Stomach smooth muscle (tissue), 2 donors: ENCODE data around the gene NR6A1.

Experiments
- H3K27ac ChIP-seq: one replicate; pipeline ENCODE4 v1.7.0; 2013; ENCODE audit warnings: mild to moderate bottlenecking, low read length, inconsistent platforms
- H3K27me3 ChIP-seq, 2 donors: one replicate each; pipeline ENCODE4 v1.7.0; 2013; ENCODE audit warnings: low read length in 2 of 2; ENCODE audit not compliant: insufficient read depth in 2 of 2, control insufficient read depth in 1 of 2
- H3K36me3 ChIP-seq, 2 donors: one replicate each; pipeline ENCODE4 v1.7.0; 2013; ENCODE audit warnings: low read length in 2 of 2; ENCODE audit not compliant: control insufficient read depth in 2 of 2, insufficient read depth in 2 of 2
- H3K4me1 ChIP-seq: one replicate; pipeline ENCODE4 v1.7.0; 2013; ENCODE audit warnings: low read length; ENCODE audit not compliant: control insufficient read depth, insufficient read depth
- H3K4me3 ChIP-seq, 2 donors: one replicate each; pipeline ENCODE4 v1.7.0; 2013; ENCODE audit warnings: low read length in 2 of 2
- H3K9ac ChIP-seq, 2 donors: one replicate each; pipeline ENCODE4 v1.7.0; 2013; ENCODE audit warnings: low read length in 2 of 2, mild to moderate bottlenecking in 1 of 2
- H3K9me3 ChIP-seq, 2 donors: one replicate each; pipeline ENCODE4 v1.7.0; 2013; ENCODE audit warnings: low read length in 2 of 2; ENCODE audit not compliant: control insufficient read depth in 2 of 2
- donor health status: healthy.
- donor health status: Pancreatic carcinoma.

Gene NR6A1

DNA sequence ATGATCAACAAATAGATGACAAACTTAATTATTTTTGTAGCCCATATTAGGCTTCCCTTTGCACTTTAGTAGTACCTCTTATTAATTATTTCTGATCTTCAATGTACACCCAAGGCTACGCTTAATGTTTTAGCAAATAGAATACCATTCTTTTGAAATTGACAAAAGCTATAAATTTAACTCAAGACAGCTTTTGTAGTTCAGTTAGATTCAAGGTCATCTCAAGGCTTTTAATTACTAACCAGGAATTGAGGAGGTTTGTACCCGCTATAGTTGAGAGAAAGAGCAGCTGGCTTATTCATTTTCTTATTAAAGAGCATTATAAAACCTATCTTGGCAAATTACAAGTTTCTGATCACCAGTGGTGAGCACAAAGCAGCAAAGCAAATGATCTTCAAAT lies 15.1 kb downstream of the NR6A1 start:
- Histone ChIP-seq H3K27ac (no peak overlapping the region), H3K36me3 (no peaks in the 10 kb centered on the region), H3K4me1 (no peaks in the 10 kb centered on the region), H3K27me3 (peaks cover 7 to 12% of the 10 kb centered on the region in 2 donors), H3K9ac (no peak overlapping the region), H3K9me3 (no peaks in the 10 kb centered on the region), H3K4me3 (no peak overlapping the region)

GRCh38 chr9:124755061-124755460 lies 16.1 kb downstream of the NR6A1 start:
- Histone ChIP-seq H3K9ac (no peak overlapping the region), H3K27me3 (peaks cover 7 to 12% of the 10 kb centered on the region in 2 donors), H3K4me3 (no peak overlapping the region), H3K36me3 (no peaks in the 10 kb centered on the region), H3K4me1 (no peaks in the 10 kb centered on the region), H3K9me3 (no peaks in the 10 kb centered on the region), H3K27ac (no peak overlapping the region)

GRCh38 chr9:124754289-124754688 lies 16.8 kb downstream of the NR6A1 start:
- Histone ChIP-seq H3K27ac (no peak overlapping the region), H3K4me3 (no peak overlapping the region), H3K9me3 (no peaks in the 10 kb centered on the region), H3K9ac (no peak overlapping the region), H3K27me3 (peaks cover 6 to 12% of the 10 kb centered on the region in 2 donors), H3K4me1 (no peaks in the 10 kb centered on the region), H3K36me3 (no peaks in the 10 kb centered on the region)

DNA sequence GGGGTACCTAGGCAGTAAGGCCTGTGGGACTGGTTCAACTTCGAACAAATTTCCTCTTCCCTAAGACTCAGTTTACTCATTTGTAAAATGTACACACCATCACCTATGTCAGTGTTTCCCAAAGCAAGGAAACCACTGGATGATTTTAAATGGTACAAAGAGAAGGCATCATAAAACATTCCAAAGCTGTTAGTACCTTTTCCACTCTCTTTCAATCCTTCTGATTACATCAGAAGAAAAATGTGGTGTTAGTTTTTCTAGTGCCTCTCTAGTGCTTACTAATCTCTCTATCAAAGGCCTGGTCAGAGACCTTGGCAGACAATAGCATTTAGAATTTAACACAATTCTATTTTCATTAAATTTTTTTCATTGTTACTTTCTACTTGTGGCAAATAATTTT lies 18.1 kb downstream of the NR6A1 start:
- Histone ChIP-seq H3K27ac (no peak overlapping the region), H3K27me3 (peaks cover 3 to 12% of the 10 kb centered on the region in 2 donors), H3K36me3 (no peaks in the 10 kb centered on the region), H3K4me3 (no peak overlapping the region), H3K9me3 (no peaks in the 10 kb centered on the region), H3K9ac (no peak overlapping the region), H3K4me1 (no peaks in the 10 kb centered on the region)

- Histone ChIP-seq H3K9me3 (no peaks in the 10 kb centered on the region), H3K9ac (no peak overlapping the region), H3K36me3 (no peaks in the 10 kb centered on the region), H3K27ac (no peak overlapping the region), H3K4me1 (no peaks in the 10 kb centered on the region), H3K4me3 (no peak overlapping the region), H3K27me3 (peaks cover 0 to 1% of the 10 kb centered on the region in 2 donors)
Measured at GRCh38 chr9:124749781-124750180, 21.3 kb downstream of the NR6A1 start.

GRCh38 chr9:124749284-124749683 lies 21.8 kb downstream of the NR6A1 start:
- no peaks in the 10 kb centered on the region for H3K4me1 ChIP-seq
- no peaks in the 10 kb centered on the region for H3K36me3 ChIP-seq
- H3K9ac ChIP-seq, result no peak overlapping the region

GRCh38 chr9:124747065-124747464 lies 24.0 kb downstream of the NR6A1 start:
- Histone ChIP-seq H3K27me3 (no peaks in the 10 kb centered on the region), H3K36me3 (no peaks in the 10 kb centered on the region), H3K9me3 (no peaks in the 10 kb centered on the region)

More at GRCh38 chr9:124749284-124749683, 21.8 kb downstream of the NR6A1 start:
- H3K4me3 ChIP-seq, result no peak overlapping the region
- H3K9me3 ChIP-seq, result no peaks in the 10 kb centered on the region
- H3K27me3 ChIP-seq, result no peaks in the 10 kb centered on the region
- H3K27ac ChIP-seq, result no peak overlapping the region

DNA sequence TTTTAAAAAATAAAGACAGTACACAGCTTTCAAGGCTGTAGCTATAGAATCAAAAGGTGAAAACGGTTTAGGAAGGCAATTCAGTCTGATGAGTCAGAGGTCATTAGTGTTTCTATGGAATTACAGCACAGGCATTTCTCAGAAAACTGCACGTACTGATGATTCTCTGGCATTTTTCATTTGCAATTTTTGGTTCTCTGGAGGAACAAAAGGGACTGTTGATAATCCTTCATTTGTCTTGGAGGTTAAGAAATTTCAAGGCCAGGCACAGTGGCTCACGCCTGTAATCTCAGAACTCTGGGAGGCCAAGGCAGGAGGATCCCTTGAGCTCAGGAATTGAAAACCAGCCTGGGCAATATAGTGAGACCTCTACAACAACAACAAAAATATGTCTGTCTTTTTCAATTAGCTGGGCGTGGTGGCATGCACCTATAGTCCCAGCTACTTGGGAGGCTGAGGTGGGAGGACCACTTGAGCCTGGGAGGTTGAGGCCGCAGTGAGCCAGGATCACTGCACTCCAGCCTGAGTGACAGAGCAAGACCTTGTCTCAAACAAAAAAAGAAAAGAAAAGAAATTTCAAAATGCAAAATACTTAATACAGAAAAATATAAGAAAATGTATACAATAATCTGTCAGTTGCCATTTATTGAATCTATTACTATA lies 27.3 kb downstream of the NR6A1 start:
- no peak overlapping the region for H3K9ac ChIP-seq
- no peak overlapping the region for H3K27ac ChIP-seq
- H3K4me3 ChIP-seq, result no peak overlapping the region

More at GRCh38 chr9:124747065-124747464, 24.0 kb downstream of the NR6A1 start:
- Histone ChIP-seq H3K4me3 (no peak overlapping the region), H3K27ac (no peak overlapping the region), H3K9ac (no peak overlapping the region), H3K4me1 (no peaks in the 10 kb centered on the region)

GRCh38 chr9:124742940-124743339 lies 28.2 kb downstream of the NR6A1 start:
- Histone ChIP-seq H3K27me3 (no peaks in the 10 kb centered on the region), H3K9ac (no peak overlapping the region), H3K9me3 (no peaks in the 10 kb centered on the region), H3K27ac (no peak overlapping the region), H3K36me3 (no peaks in the 10 kb centered on the region), H3K4me3 (no peak overlapping the region), H3K4me1 (no peaks in the 10 kb centered on the region)

More for the DNA sequence above, 27.3 kb downstream of the NR6A1 start:
- Histone ChIP-seq H3K27me3 (no peaks in the 10 kb centered on the region), H3K36me3 (no peaks in the 10 kb centered on the region), H3K4me1 (no peaks in the 10 kb centered on the region), H3K9me3 (no peaks in the 10 kb centered on the region)

DNA sequence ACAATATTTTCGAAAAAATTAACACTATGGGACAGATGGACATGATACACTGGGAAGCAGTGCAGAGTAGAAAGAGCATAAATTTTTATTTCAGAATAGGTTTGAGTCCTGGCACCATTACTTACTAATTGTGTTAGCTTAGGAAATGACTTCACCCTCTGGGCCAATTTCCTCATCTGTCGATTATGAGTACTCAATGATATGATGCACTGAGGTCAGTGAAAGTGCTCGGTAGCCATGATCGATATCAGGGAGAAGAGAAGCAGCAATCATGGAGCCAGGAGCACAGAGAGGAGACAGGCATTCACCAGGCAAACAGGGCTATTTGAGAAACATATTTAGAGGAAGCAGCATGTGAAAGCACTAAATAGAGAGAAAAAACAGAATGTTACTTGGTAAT lies 29.4 kb downstream of the NR6A1 start:
- Histone ChIP-seq H3K27ac (no peak overlapping the region), H3K4me3 (no peak overlapping the region), H3K4me1 (no peaks in the 10 kb centered on the region), H3K36me3 (no peaks in the 10 kb centered on the region), H3K9ac (no peak overlapping the region), H3K27me3 (no peaks in the 10 kb centered on the region), H3K9me3 (no peaks in the 10 kb centered on the region)

GRCh38 chr9:124741149-124741548 lies 30.0 kb downstream of the NR6A1 start:
- no peak overlapping the region for H3K9ac ChIP-seq
- no peaks in the 10 kb centered on the region for H3K27me3 ChIP-seq
- no peak overlapping the region for H3K27ac ChIP-seq
- no peak overlapping the region for H3K4me3 ChIP-seq
- no peaks in the 10 kb centered on the region for H3K36me3 ChIP-seq
- no peaks in the 10 kb centered on the region for H3K4me1 ChIP-seq
- H3K9me3 ChIP-seq, result no peaks in the 10 kb centered on the region
